Calu3 (cell line): ENCODE data around the gene WDFY4. TPM values are rescaled to one million over a fixed set of nuclear protein-coding genes. Genes with fewer than 3 reads are reported as not detected.

ENCODE experiments used
- BruUV-seq: library from RNA; stranded (reverse); fragments of 400-500 nt; replicated peaks from 2 replicates; lab custom pipeline; 2021; lab: Mats Ljungman, UMichigan
- CTCF ChIA-PET: fragments of 300-600 bp; sonication (Branson Sonifier 250); formaldehyde crosslinking; loops from one replicate; lab custom pipeline; 2022; ENCODE audit warnings: antibody characterized with exemption; lab: Charles Lee
- DNase-seq: peaks from one replicate; pipeline ENCODE4 v3.0.0; 2022
- H3K27ac Mint-ChIP-seq: one replicate; pipeline ENCODE4 v1.8.0; 2022; ENCODE audit warnings: mixed read lengths; ENCODE audit not compliant: unreplicated experiment
- H3K27me3 Mint-ChIP-seq: one replicate; pipeline ENCODE4 v1.8.0; 2022; ENCODE audit warnings: mixed read lengths; ENCODE audit not compliant: unreplicated experiment
- H3K36me3 Mint-ChIP-seq: one replicate; pipeline ENCODE4 v1.8.0; 2022; ENCODE audit warnings: mild to moderate bottlenecking, moderate library complexity, mixed read lengths; ENCODE audit not compliant: insufficient read depth, unreplicated experiment
- H3K4me1 Mint-ChIP-seq: one replicate; pipeline ENCODE4 v1.8.0; 2022; ENCODE audit warnings: mild to moderate bottlenecking, low read depth, mixed read lengths; ENCODE audit not compliant: unreplicated experiment
- H3K4me3 Mint-ChIP-seq: one replicate; pipeline ENCODE4 v1.8.0; 2022; ENCODE audit warnings: mild to moderate bottlenecking, low read depth, moderate library complexity, mixed read lengths; ENCODE audit not compliant: unreplicated experiment
- H3K9me3 Mint-ChIP-seq: one replicate; pipeline ENCODE4 v1.8.0; 2022; ENCODE audit warnings: low read depth, mixed read lengths; ENCODE audit not compliant: unreplicated experiment
- CTCF ChIP-seq: fragments of 200-600 bp; IDR thresholded peaks from one replicate; pipeline ENCODE4 v1.8.0; 2022; ENCODE audit warnings: antibody characterized with exemption; ENCODE audit not compliant: unreplicated experiment
- intact Hi-C: fragments of 100-400 bp; cut with micrococcal nuclease; formaldehyde crosslinking; loops from one replicate; pipeline ENCODE4 v1.10.0; 2022; ENCODE audit not compliant: unreplicated experiment
- total RNA-seq: library from RNA; stranded (reverse); gene quantifications from 2 replicates; pipeline ENCODE4 v1.2.3, GENCODE V29; 2022

The WDFY4 gene
- total RNA-seq, 1 experiment from 2014 or later: not detected

GRCh38 chr10:48968036-48968435, 283.4 kb downstream of the WDFY4 start:
- TF ChIP-seq CTCF: no peak
- no peak for DNase-seq
- peaks cover 78% of the 10 kb centered on the region for H3K27me3 Mint-ChIP-seq
- CTCF ChIA-PET: no interaction called here
- H3K4me3 Mint-ChIP-seq: no peak overlapping the region
- H3K36me3 Mint-ChIP-seq: no peaks in the 10 kb centered on the region
- no TSS peak for BruUV-seq
- intact Hi-C loops: no loop called here
- H3K4me1 Mint-ChIP-seq: no peaks in the 10 kb centered on the region
- H3K27ac Mint-ChIP-seq: no peak overlapping the region
- no peaks in the 10 kb centered on the region for H3K9me3 Mint-ChIP-seq

GRCh38 chr10:48970046-48970445, 285.4 kb downstream of the WDFY4 start:
- H3K27me3 Mint-ChIP-seq: peaks cover 67% of the 10 kb centered on the region
- no peak for DNase-seq
- intact Hi-C loops: no loop called here
- no peaks in the 10 kb centered on the region for H3K36me3 Mint-ChIP-seq
- H3K27ac Mint-ChIP-seq: no peak overlapping the region
- CTCF ChIA-PET: no interaction called here
- H3K9me3 Mint-ChIP-seq: no peaks in the 10 kb centered on the region
- no peak overlapping the region for H3K4me3 Mint-ChIP-seq
- TF ChIP-seq CTCF: no peak
- no peaks in the 10 kb centered on the region for H3K4me1 Mint-ChIP-seq
- BruUV-seq: no TSS peak

- TF ChIP-seq CTCF: no peak
- Mint-ChIP-seq H3K9me3 (no peaks in the 10 kb centered on the region), H3K27me3 (peaks cover 67% of the 10 kb centered on the region), H3K36me3 (no peaks in the 10 kb centered on the region), H3K4me1 (no peaks in the 10 kb centered on the region), H3K27ac (no peak overlapping the region), H3K4me3 (no peak overlapping the region)
- CTCF ChIA-PET: no interaction called here
- DNase-seq: no peak
- intact Hi-C loops: no loop called here
- no TSS peak for BruUV-seq
Measured at GRCh38 chr10:48970654-48971053, 286.0 kb downstream of the WDFY4 start.

- DNase-seq: no peak
- CTCF ChIA-PET: no interaction called here
- Mint-ChIP-seq H3K36me3 (no peaks in the 10 kb centered on the region), H3K27ac (no peak overlapping the region), H3K27me3 (peaks cover 67% of the 10 kb centered on the region), H3K4me1 (no peaks in the 10 kb centered on the region), H3K4me3 (no peak overlapping the region), H3K9me3 (no peaks in the 10 kb centered on the region)
- BruUV-seq: no TSS peak
- intact Hi-C loops: no loop called here
- no peak for TF ChIP-seq CTCF
Measured at GRCh38 chr10:48973065-48973464, 288.4 kb downstream of the WDFY4 start.
